Lower lobe of right lung (tissue), 2 donors: ENCODE results near the gene C9orf50. TPM values are rescaled to one million over a fixed set of nuclear protein-coding genes. Genes with fewer than 3 reads are reported as not detected.
A peak's percentile ranks its signal among the peaks of the same experiment; 100 is the strongest.

Source experiments
- ATAC-seq, 2 donors: fragments of 200-7000 bp; cut with Tn5 transposase; one replicate each; pipeline ENCODE4 v1.9.1; 2020 to 2022; ENCODE audit warnings: mild to moderate bottlenecking in 2 of 2, moderate library complexity in 2 of 2
- DNase-seq: peaks from one replicate; pipeline ENCODE4 v3.0.0-alpha.2; 2020
- H3K27ac ChIP-seq: fragments of 200-600 bp; one replicate; pipeline ENCODE4 v1.8.0; 2022
- H3K27me3 ChIP-seq: fragments of 200-600 bp; one replicate; pipeline ENCODE4 v1.8.0; 2022; ENCODE audit warnings: low read depth
- H3K36me3 ChIP-seq: fragments of 200-600 bp; one replicate; pipeline ENCODE4 v1.8.0; 2022; ENCODE audit warnings: mild to moderate bottlenecking
- H3K4me1 ChIP-seq: fragments of 200-600 bp; one replicate; pipeline ENCODE4 v1.8.0; 2022
- H3K4me3 ChIP-seq: fragments of 200-600 bp; one replicate; pipeline ENCODE4 v1.8.0; 2022; ENCODE audit warnings: mild to moderate bottlenecking
- H3K9me3 ChIP-seq: fragments of 200-600 bp; one replicate; pipeline ENCODE4 v1.8.0; 2022
- CTCF ChIP-seq: fragments of 200-600 bp; IDR thresholded peaks from one replicate; pipeline ENCODE4 v1.8.0; 2022; ENCODE audit warnings: antibody characterized with exemption, mild to moderate bottlenecking
- intact Hi-C: fragments of 100-400 bp; cut with DNase I; formaldehyde crosslinking; loops from one replicate; pipeline ENCODE4 v1.11.0; 2022
- total RNA-seq: library from RNA; stranded (reverse); fragmentation: NEBNext Ultra II Directional; extraction: Animal tissue kit (Norgen Biotek cat#: 25700); gene quantifications from one replicate; pipeline ENCODE4 v1.2.1, GENCODE V29; 2021
- donor health status: DM: no; HTN: yes; CAD: no; lungs with severe emphysema.

C9orf50 gene
- total RNA-seq, 1 donor from 2014 or later, result not detected

DNA sequence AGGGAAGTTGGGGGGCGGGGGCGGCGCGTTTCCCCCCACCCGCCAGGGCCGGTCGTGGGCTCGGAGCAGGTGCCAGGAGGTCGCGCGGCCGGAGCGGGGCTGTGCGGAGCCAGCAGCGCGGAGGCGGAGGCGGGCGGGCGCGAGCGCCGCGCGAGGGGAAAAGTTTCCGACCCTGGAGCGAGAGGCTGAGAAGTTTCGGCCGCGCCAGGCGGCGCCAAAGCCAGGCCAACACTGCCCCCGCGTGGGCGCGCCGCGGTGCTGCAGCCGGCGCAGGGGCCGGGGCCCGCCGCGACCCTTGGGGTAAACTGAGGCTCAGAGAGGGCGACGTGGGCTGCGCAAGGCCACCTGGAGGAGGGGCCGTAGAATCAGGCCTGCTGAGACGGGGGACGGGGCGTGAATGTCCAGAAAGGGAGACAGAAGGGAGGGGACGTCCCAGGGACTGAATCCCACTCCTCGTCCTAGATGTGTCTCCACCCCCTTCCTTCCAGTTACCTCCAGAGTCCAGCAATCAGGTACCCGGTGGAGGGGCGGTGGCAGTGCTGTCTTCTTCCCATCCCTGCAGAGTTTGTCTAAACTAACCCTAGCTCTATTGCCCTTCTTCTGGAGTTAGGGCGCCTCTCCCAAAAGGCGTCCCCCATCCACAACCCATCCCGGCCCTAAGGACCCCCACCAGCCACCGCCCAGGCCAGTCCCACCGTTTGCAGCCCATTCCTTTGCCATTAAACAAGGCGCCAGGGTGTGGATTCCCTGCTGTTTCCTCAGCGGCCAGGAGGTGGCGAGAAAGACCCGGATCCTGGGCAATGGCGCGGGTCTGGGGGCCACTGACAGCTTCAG is 10.2 kb downstream of the C9orf50 start:
- Histone ChIP-seq H3K27ac (peak overlapping the region; percentile 82), H3K27me3 (peaks cover 8% of the 10 kb centered on the region), H3K4me1 (peaks cover 35% of the 10 kb centered on the region), H3K4me3 (peak overlapping the region; percentile 62), H3K9me3 (no peaks in the 10 kb centered on the region), H3K36me3 (no peaks in the 10 kb centered on the region)
- TF ChIP-seq CTCF, result peak; percentile 91
- peak; percentile 82 for DNase-seq
- intact Hi-C loops, result loop anchor here (10.0 kb wide), 1 partner anchor 476 kb away; no protein-coding TSS in a partner anchor
- peak; percentile 76 to 79 for ATAC-seq

DNA sequence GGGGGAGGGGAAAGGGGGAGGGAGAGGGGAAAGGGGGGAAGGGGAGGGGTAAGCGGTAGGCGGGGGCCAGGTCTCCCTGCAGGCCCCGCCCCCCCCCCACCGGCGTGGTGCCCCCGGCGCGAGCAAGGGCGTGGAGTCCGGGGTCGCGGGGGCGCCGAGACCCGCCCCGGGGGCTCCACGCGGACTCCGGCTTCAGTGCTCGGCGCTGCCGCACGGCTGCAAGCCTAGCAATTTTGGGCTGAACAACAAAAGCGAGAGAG is 10.8 kb downstream of the C9orf50 start:
- intact Hi-C loops, result loop anchor here (10.0 kb wide), 1 partner anchor 475 kb away; no protein-coding TSS in a partner anchor
- Histone ChIP-seq H3K27me3 (peaks cover 8% of the 10 kb centered on the region), H3K9me3 (no peaks in the 10 kb centered on the region), H3K4me3 (peak overlapping the region; percentile 62), H3K36me3 (no peaks in the 10 kb centered on the region), H3K27ac (peak overlapping the region; percentile 82), H3K4me1 (peaks cover 35% of the 10 kb centered on the region)
- DNase-seq (no peak), ATAC-seq (no peak)
- TF ChIP-seq CTCF, result no peak

GRCh38 chr9:129609486-129610212 is 11.3 kb downstream of the C9orf50 start:
- peaks cover 8% of the 10 kb centered on the region for H3K27me3 ChIP-seq
- peak; percentile 68 for DNase-seq
- peak overlapping the region; percentile 62 for H3K4me3 ChIP-seq
- H3K9me3 ChIP-seq, result no peaks in the 10 kb centered on the region
- peak; percentile 16 to 29 for ATAC-seq
- peak overlapping the region; percentile 82 for H3K27ac ChIP-seq
- no peaks in the 10 kb centered on the region for H3K36me3 ChIP-seq
- no peak for TF ChIP-seq CTCF
- H3K4me1 ChIP-seq, result peaks cover 35% of the 10 kb centered on the region
- intact Hi-C loops, result loop anchor here (10.0 kb wide), 1 partner anchor 475 kb away; no protein-coding TSS in a partner anchor

GRCh38 chr9:129608561-129609481 is 12.1 kb downstream of the C9orf50 start:
- TF ChIP-seq CTCF, result no peak
- Histone ChIP-seq H3K27ac (peak overlapping the region; percentile 82), H3K9me3 (no peaks in the 10 kb centered on the region), H3K36me3 (no peaks in the 10 kb centered on the region), H3K4me3 (no peak overlapping the region), H3K27me3 (peaks cover 3% of the 10 kb centered on the region), H3K4me1 (peaks cover 35% of the 10 kb centered on the region)
- intact Hi-C loops, result no loop called here
- ATAC-seq (no peak), DNase-seq (no peak)

GRCh38 chr9:129607027-129607387 is 13.9 kb downstream of the C9orf50 start:
- Histone ChIP-seq H3K4me3 (no peak overlapping the region), H3K27me3 (no peaks in the 10 kb centered on the region), H3K27ac (peak overlapping the region; percentile 82), H3K4me1 (peaks cover 35% of the 10 kb centered on the region), H3K9me3 (no peaks in the 10 kb centered on the region), H3K36me3 (no peaks in the 10 kb centered on the region)
- TF ChIP-seq CTCF, result no peak
- peak; percentile 39 for DNase-seq
- intact Hi-C loops, result no loop called here
- no peak for ATAC-seq
